ENCODE data around the gene LRMDA.

The LRMDA gene

DNA sequence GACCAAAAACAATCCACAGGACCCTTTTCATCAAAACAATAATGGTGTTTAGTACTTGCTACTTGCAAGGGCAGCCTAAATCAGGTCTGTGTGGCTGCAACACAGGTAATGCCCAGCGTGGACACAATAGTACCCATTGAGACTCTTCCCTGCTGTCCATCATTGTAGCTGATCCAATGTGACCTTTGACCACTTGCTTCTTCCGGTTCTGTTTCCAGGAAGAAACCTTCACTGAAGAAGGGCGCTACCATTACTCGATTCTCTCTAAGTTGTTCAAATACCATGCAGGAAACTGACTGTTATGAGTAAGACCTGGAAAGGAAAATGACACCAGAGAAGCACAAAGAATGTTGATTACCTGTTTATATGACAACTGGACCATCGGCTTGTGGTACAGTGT is 1128.9 kb downstream of the LRMDA start:
- ATAC-seq (ENCODE audit: insufficient read depth, low read depth) (no peak), DNase-seq (no peak)
- no peaks in the 10 kb centered on the region for H3K9me3 ChIP-seq (ENCODE audit: insufficient read depth, low read length, severe bottlenecking)
- no peaks in the 10 kb centered on the region for H3K4me1 ChIP-seq (ENCODE audit: insufficient read depth, low read length)
- H3K79me2 ChIP-seq (ENCODE audit: insufficient read depth, low read length) = no peaks in the 10 kb centered on the region
- H3K4me2 ChIP-seq (ENCODE audit: insufficient read depth, low read length) = no peak overlapping the region
- no peaks in the 10 kb centered on the region for H3K36me3 ChIP-seq (ENCODE audit: insufficient read depth, low read length)
- H3K27me3 ChIP-seq (ENCODE audit: insufficient read depth, low read length, poor library complexity) = no peaks in the 10 kb centered on the region
- H3K4me3 ChIP-seq (ENCODE audit: low read depth in 1 of 2, low read length in 2 of 2) = no peak overlapping the region
- no peak overlapping the region for H3K27ac ChIP-seq (ENCODE audit: low read length)
- H2AFZ ChIP-seq (ENCODE audit: low read depth, low read length) = no peak overlapping the region
- TF ChIP-seq CTCF (IDR thresholded peaks at IDR 0.05; ENCODE audit: borderline replicate concordance, extremely low read depth, low read length, poor library complexity, severe bottlenecking) (no peak), EZH2 (IDR thresholded peaks at IDR 0.05; ENCODE audit: borderline replicate concordance, low read depth, low read length, severe bottlenecking) (no peak)
- no peak overlapping the region for H3K9ac ChIP-seq (ENCODE audit: low read depth, low read length)
- no peaks in the 10 kb centered on the region for H4K20me1 ChIP-seq (ENCODE audit: insufficient read depth, low read length)

DNA sequence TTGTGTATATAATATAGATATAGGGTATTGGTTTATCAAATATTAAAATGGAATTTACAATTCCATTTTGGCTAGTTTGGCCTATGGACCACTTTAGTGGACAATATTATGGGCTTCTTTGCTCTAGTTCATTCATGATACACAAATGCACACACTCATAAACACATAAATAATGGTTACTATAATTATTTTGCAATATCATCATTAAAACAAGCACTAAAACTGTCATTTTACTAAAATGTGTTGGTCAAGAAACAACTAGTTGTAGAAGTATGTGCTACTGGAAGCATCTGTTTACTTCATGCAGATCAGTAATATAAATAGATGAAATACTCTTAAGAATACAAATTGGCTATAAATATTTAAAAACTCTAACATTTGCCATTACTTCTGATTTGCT is 1131.9 kb downstream of the LRMDA start:
- Histone ChIP-seq H3K36me3 (ENCODE audit: insufficient read depth, low read length) (no peaks in the 10 kb centered on the region), H3K79me2 (ENCODE audit: insufficient read depth, low read length) (no peaks in the 10 kb centered on the region), H3K4me2 (ENCODE audit: insufficient read depth, low read length) (no peak overlapping the region), H3K27ac (ENCODE audit: low read length) (no peak overlapping the region), H3K4me3 (ENCODE audit: low read depth in 1 of 2, low read length in 2 of 2) (no peak overlapping the region), H3K27me3 (ENCODE audit: insufficient read depth, low read length, poor library complexity) (no peaks in the 10 kb centered on the region), H2AFZ (ENCODE audit: low read depth, low read length) (no peak overlapping the region), H3K4me1 (ENCODE audit: insufficient read depth, low read length) (no peaks in the 10 kb centered on the region), H3K9ac (ENCODE audit: low read depth, low read length) (no peak overlapping the region), H4K20me1 (ENCODE audit: insufficient read depth, low read length) (no peaks in the 10 kb centered on the region), H3K9me3 (ENCODE audit: insufficient read depth, low read length, severe bottlenecking) (no peaks in the 10 kb centered on the region)
- ATAC-seq (ENCODE audit: insufficient read depth, low read depth) (no peak), DNase-seq (no peak)
- no peak for TF ChIP-seq CTCF (IDR thresholded peaks at IDR 0.05; ENCODE audit: borderline replicate concordance, extremely low read depth, low read length, poor library complexity, severe bottlenecking)
- TF ChIP-seq EZH2 (IDR thresholded peaks at IDR 0.05; ENCODE audit: borderline replicate concordance, low read depth, low read length, severe bottlenecking) = no peak

- Histone ChIP-seq H3K9me3 (ENCODE audit: insufficient read depth, low read length, severe bottlenecking) (no peaks in the 10 kb centered on the region), H3K4me3 (ENCODE audit: low read depth in 1 of 2, low read length in 2 of 2) (no peak overlapping the region), H3K4me1 (ENCODE audit: insufficient read depth, low read length) (no peaks in the 10 kb centered on the region), H3K27me3 (ENCODE audit: insufficient read depth, low read length, poor library complexity) (no peaks in the 10 kb centered on the region), H3K4me2 (ENCODE audit: insufficient read depth, low read length) (no peak overlapping the region), H3K36me3 (ENCODE audit: insufficient read depth, low read length) (no peaks in the 10 kb centered on the region), H2AFZ (ENCODE audit: low read depth, low read length) (no peak overlapping the region), H3K79me2 (ENCODE audit: insufficient read depth, low read length) (no peaks in the 10 kb centered on the region), H3K27ac (ENCODE audit: low read length) (no peak overlapping the region), H3K9ac (ENCODE audit: low read depth, low read length) (no peak overlapping the region), H4K20me1 (ENCODE audit: insufficient read depth, low read length) (no peaks in the 10 kb centered on the region)
- no peak for DNase-seq
- ATAC-seq (ENCODE audit: insufficient read depth, low read depth) = no peak
- TF ChIP-seq CTCF (IDR thresholded peaks at IDR 0.05; ENCODE audit: borderline replicate concordance, extremely low read depth, low read length, poor library complexity, severe bottlenecking) (no peak), EZH2 (IDR thresholded peaks at IDR 0.05; ENCODE audit: borderline replicate concordance, low read depth, low read length, severe bottlenecking) (no peak)
These were observed 1140.6 kb downstream of the LRMDA start for GRCh38 chr10:76572021-76572420.

All from DND-41 (cell line).